ENCODE results near the gene MPRIP.

GRCh38 chr17:17172990-17173389 is 130.7 kb downstream of the MPRIP start:
- TF ChIP-seq, protein P1, sequence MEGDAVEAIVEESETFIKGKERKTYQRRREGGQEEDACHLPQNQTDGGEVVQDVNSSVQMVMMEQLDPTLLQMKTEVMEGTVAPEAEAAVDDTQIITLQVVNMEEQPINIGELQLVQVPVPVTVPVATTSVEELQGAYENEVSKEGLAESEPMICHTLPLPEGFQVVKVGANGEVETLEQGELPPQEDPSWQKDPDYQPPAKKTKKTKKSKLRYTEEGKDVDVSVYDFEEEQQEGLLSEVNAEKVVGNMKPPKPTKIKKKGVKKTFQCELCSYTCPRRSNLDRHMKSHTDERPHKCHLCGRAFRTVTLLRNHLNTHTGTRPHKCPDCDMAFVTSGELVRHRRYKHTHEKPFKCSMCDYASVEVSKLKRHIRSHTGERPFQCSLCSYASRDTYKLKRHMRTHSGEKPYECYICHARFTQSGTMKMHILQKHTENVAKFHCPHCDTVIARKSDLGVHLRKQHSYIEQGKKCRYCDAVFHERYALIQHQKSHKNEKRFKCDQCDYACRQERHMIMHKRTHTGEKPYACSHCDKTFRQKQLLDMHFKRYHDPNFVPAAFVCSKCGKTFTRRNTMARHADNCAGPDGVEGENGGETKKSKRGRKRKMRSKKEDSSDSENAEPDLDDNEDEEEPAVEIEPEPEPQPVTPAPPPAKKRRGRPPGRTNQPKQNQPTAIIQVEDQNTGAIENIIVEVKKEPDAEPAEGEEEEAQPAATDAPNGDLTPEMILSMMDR (IDR thresholded peaks at IDR 0.05) = no peak
- TF ChIP-seq SMAD4 (CRISPR knock-in tag; IDR thresholded peaks at IDR 0.05) = no peak
